ENCODE measurements around the gene ACTR2.

DNA sequence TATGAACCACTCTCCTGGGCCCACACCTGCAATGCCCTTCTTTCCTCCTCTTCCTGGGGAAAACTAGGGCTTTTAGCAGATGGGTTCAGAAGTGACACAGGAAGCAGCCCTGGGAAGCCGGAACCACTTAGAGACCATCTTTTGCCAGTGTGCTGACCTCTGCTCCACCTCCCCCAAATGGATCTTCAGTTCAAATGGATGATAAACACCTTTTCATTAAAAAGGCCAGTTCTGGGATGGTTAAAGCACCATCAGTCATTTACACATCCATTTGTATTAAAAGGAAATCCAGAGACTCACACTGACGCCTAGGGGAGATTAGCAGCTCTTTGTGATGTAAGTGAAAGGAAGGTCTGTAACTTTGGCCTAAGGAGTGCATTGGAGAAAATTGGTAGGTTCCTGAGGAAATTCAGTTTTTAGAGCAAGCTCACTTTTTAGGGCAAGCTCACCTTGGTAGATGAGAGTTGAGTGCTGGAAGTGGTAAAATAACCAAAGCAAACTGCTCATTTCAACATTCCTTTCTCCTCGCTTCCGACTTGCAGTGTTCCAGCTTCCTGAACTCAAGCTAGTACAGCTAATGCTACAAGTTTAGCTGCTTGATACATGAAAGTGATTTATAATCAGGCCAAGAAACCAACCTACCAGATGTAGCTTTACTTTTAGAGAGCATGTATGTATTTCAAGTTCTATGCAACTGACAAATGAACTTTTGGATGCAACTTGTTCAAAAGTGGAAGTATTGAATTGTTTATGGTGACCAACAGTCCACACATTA lies 47.7 kb downstream of the ACTR2 start:
- TF ChIP-seq ZNF510 (tag by site-specific recombination; IDR thresholded peaks at IDR 0.05; ENCODE audit: insufficient replicate concordance) (no peak), ZIC2 (tag by site-specific recombination; IDR thresholded peaks at IDR 0.05) (no peak)
- TF ChIP-seq, protein P1, sequence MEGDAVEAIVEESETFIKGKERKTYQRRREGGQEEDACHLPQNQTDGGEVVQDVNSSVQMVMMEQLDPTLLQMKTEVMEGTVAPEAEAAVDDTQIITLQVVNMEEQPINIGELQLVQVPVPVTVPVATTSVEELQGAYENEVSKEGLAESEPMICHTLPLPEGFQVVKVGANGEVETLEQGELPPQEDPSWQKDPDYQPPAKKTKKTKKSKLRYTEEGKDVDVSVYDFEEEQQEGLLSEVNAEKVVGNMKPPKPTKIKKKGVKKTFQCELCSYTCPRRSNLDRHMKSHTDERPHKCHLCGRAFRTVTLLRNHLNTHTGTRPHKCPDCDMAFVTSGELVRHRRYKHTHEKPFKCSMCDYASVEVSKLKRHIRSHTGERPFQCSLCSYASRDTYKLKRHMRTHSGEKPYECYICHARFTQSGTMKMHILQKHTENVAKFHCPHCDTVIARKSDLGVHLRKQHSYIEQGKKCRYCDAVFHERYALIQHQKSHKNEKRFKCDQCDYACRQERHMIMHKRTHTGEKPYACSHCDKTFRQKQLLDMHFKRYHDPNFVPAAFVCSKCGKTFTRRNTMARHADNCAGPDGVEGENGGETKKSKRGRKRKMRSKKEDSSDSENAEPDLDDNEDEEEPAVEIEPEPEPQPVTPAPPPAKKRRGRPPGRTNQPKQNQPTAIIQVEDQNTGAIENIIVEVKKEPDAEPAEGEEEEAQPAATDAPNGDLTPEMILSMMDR (tag by site-specific recombination; IDR thresholded peaks at IDR 0.05), result no peak
